GM19238 (cell line): ENCODE results near the gene ENOX1.
"Not testable (repeated sequence)": the region's sequence is repeated elsewhere in the genome, so short reads cannot be mapped to it uniquely, and the experiment has no call there.

Experiments used
- DNase-seq: peaks from one replicate; pipeline ENCODE4 v3.0.0; 2011; ENCODE audit warnings: low spot score; ENCODE audit not compliant: insufficient read length

The ENOX1 gene

GRCh38 chr13:43786766-43787517 is at the start of gene ENOX1:
Gene ENOX1 (minus strand): TSS chr13:43786972.
- peak; percentile 37 for DNase-seq

DNA sequence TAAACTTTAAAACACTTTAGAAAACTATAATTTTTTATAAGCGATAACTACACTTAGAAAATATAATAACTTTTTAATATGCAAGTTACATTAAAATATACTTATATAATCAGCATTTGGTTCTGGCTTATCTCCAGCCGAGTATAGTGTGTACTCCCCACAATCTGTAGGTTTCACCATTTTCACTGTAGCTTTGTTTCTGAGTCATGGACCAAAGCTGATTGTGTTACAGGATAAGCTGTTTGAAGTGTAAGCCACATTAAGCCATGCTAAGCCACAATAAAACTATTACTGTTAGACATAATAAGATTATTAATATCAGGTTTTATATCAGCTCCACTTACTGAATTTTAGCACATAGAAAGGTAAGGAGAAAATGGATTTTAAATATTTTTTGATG is 48.9 kb upstream of the ENOX1 start:
- no peak for DNase-seq

- DNase-seq = no peak
These were observed 44.3 kb upstream of the ENOX1 start for GRCh38 chr13:43831088-43831487.

- no peak for DNase-seq
These were observed 43.7 kb upstream of the ENOX1 start for GRCh38 chr13:43830497-43830881.

DNA sequence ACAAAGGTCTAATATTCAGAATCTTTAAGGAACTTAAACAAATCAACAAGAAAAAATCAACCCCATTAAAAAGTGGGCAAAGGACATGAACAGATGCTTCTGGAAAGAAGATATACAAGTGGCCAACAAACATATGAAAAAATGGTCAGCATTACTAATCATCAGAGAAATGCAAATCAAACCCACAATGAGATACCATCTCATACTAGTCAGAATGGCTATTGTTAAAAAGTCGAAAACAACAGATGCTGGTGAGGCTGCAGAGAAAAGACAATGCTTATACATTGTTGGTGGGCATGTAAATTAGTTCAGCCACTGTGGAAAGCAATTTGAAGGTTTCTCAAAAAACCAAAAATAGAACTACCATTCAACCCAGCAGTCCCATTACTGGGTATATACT is 37.9 kb upstream of the ENOX1 start:
- not testable (repeated sequence) for DNase-seq

DNA sequence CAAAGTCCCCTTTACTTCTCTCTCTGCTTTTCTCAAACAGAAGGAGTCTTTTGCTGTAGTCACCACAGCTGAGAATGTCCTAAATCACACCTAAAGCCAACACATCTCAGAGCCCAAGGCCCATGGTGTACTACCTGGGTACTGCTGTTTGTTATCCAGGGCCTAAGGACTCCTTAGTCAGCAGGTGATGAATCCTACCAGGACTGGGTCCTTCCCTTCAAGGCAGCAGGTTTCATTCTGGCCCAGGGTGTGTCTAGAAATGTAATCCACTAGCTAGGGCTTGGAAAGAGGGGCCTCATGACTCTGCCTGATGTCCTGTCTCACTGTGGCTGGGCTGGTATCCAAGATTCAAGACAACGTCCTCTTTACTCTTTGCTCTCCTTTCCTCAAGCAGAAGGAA is 36.2 kb upstream of the ENOX1 start:
- no peak for DNase-seq

GRCh38 chr13:43816401-43816889 is 29.7 kb upstream of the ENOX1 start:
- no peak for DNase-seq

- no peak for DNase-seq
These were observed 28.4 kb upstream of the ENOX1 start for GRCh38 chr13:43815204-43815603.

- no peak for DNase-seq
These were observed 21.9 kb upstream of the ENOX1 start for GRCh38 chr13:43808676-43809075.

DNA sequence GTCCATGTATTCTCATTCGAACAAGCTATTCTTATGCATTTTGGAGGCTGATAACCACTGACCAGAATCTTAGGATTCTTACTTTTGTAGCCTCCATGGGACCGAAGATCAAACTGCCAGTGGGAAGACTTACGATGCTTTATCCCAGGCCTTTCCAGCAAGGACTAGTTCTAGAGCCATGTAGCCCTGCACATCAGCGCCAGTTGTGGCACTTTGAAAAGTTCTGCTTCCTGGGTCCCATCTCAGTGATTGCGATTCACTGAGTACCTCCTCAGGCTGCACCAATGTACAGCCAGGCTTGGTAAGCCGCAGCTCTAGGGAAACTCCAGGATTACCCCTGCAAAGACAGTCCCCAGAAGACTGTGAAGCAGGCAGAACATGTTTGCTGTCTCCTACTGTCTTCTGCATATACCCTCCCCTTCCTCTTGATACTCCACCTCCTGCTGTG is 18.9 kb upstream of the ENOX1 start:
- no peak for DNase-seq

DNA sequence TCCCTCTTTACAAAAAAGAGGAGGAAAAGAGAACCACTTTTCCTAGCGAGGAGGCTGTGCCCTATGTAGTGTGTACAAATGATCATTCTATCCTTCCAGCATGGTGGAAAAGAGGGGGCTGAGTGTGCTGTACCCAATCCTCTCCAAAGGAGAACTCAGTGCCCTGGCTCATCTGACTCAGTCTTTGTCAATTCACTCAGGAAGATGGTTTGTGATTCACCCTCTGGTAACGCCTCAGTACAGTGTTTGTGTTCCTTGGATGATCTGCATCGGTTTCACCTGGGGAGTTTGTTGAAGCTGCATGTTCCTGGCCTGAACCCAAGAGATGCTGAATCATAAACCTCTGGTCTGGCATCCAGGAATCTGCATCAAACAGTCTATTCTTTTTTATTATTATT is 18.3 kb upstream of the ENOX1 start:
- no peak for DNase-seq

GRCh38 chr13:43804461-43805070 is 17.8 kb upstream of the ENOX1 start:
- DNase-seq = no peak

DNA sequence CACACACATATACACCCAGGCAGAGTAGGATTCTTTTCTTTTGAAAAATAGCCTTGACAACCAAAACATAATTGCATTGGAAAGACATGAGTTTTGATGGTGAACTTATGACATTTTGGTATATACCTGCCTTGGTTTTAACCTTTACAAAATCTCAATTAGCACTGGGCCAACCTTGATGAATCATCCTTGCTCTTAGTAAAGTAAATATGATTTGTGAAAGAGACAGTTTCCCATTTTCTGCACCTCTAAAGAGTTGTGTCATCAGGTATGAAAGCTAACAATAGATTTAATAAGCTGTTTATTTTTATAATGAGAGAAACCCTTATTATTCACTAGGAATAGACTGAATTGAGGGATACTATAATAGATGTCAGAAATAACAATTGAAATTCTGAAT is 15.7 kb upstream of the ENOX1 start:
- no peak for DNase-seq

DNA sequence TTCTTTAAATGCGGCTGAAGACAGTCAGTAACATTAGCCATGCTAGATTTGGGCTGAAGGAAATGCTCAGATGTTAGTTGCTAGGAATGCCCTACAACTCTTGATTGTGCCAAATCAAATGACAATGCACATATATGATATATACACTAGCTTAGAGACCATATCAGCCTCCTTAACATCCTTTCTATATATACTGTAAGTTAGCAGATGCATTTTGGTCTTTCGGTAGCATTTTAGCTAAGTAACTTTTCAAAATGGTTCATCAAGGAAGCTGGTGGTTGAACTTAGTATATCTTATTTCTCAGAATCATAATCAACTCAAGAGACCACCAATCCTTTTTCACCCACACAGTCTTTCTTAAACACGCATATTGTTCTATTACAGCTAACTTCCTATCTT is 14.1 kb upstream of the ENOX1 start:
- no peak for DNase-seq

DNA sequence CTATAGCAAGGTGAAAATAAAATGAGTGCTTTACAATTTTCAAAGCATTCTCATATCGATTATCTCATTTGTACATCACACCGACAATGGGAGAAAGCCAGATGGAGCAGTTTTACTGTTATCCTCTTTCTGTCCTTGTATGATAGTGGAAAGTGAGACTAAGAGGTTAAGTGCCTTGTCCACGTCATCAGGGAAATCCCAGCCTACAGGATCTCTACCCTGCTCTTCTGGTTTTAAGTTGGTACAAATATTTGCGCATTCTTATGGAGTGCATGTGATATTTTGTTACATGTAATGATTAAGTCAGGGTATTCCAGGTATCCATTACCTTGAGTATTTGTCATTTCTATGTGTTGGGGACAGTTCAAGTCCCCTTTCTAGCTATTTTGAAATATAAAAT is 12.4 kb upstream of the ENOX1 start:
- no peak for DNase-seq

DNA sequence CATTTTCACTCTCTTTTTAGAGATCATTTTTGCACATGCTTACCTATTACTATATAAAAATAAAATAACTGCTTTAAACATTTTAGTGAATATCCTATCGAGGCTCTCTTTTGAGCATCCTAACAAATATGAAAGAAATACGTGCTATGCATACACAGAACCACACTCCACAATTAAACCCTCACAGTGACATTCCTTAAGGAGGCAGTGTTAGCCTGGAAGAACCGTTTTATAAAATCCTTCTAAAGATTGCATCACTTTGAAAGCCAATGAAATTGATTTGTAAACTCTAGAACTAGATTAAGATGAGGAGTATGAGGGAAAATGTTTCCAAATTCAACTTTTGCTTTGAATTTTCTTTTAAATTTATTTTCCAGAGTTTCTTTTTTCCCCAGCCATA is 11.1 kb upstream of the ENOX1 start:
- DNase-seq = no peak

DNA sequence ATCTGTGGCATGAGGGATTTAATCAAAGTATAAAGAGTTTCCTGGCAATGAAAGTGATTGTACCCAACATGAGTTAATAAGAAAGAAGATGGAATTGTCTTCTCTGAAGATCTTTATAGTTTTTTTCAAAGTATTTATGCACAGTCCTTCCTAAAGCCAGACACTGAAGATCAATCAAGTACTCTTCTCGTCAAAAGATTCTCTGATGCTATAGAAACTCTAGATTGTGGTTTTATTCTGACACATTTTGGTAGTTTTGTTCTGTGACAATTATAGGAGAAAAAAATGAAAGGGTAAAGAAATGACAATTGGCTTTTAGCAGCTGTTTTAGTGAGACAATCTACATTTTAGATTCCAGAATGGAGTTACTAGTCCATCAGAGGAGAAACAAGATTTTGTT is 10.4 kb upstream of the ENOX1 start:
- no peak for DNase-seq

- no peak for DNase-seq
These were observed 7.6 kb upstream of the ENOX1 start for GRCh38 chr13:43794416-43794815.

GRCh38 chr13:43792076-43792881 is 5.5 kb upstream of the ENOX1 start:
- no peak for DNase-seq

- peak; percentile 6 for DNase-seq
These were observed 1.2 kb upstream of the ENOX1 start for GRCh38 chr13:43787997-43788396.

DNA sequence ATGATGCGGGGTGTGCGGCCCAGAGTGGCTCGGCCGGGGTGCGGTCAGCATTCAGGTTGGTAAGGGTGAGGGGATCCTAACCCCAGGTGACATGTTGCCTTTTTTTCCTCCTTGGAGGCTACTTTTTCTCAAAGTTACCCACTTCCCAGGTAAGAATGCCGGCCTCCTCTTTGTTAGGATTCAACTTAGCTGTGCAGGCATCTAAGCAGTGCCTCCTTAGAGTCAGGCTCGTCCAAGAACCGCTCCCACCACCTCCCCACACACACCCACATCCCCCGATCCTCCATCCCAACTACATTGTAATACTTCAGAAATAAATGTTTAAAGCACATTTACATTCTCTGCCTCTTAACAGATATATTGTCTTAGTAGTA is 733 bp upstream of the ENOX1 start:
- no peak for DNase-seq

DNA sequence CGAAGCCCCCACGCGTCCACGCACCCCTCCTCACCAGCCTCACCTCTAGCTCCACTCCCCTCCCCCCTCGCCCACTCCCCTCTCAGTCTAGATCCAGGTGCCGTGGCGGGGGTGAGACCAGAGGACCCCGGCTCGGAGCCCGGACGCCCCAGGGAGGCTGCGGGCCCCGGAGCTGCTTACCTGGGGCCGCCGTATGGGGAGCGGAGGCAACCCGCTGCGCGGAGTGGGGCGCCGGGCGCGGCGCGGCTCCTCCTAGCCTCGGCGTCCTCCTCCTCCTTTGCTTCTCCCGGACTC is 353 bp downstream of the ENOX1 start:
- no peak for DNase-seq
